ENCODE results near the gene DCLK2.
A peak's percentile ranks its signal among the peaks of the same experiment; 100 is the strongest.

DCLK2 gene

GRCh38 chr4:150119492-150119891, 41.2 kb downstream of the DCLK2 start:
- DNase-seq (ENCODE audit: low read depth): peak; percentile 78

- DNase-seq (ENCODE audit: low read depth): no peak
These were observed 44.8 kb downstream of the DCLK2 start for GRCh38 chr4:150123087-150123486.

- no peak for DNase-seq (ENCODE audit: low read depth)
These were observed 45.8 kb downstream of the DCLK2 start for GRCh38 chr4:150123796-150124677.

GRCh38 chr4:150126201-150126863, 48.1 kb downstream of the DCLK2 start:
- DNase-seq (ENCODE audit: low read depth): peak; percentile 58

GRCh38 chr4:150126864-150127203, 48.6 kb downstream of the DCLK2 start:
- DNase-seq (ENCODE audit: low read depth): peak; percentile 81

- peak; percentile 65 for DNase-seq (ENCODE audit: low read depth)
These were observed 49.5 kb downstream of the DCLK2 start for GRCh38 chr4:150127757-150128156.

GRCh38 chr4:150130933-150131332, 52.7 kb downstream of the DCLK2 start:
- peak; percentile 48 for DNase-seq (ENCODE audit: low read depth)

- DNase-seq (ENCODE audit: low read depth): peak; percentile 47
These were observed 53.5 kb downstream of the DCLK2 start for GRCh38 chr4:150131581-150132228.

GRCh38 chr4:150133605-150134004, 55.4 kb downstream of the DCLK2 start:
- peak; percentile 54 for DNase-seq (ENCODE audit: low read depth)

- peak; percentile 56 for DNase-seq (ENCODE audit: low read depth)
These were observed 57.0 kb downstream of the DCLK2 start for GRCh38 chr4:150135134-150135772.

GRCh38 chr4:150136036-150136435, 57.8 kb downstream of the DCLK2 start:
- DNase-seq (ENCODE audit: low read depth): peak; percentile 85

GRCh38 chr4:150136481-150136880, 58.2 kb downstream of the DCLK2 start:
- peak; percentile 65 for DNase-seq (ENCODE audit: low read depth)

GRCh38 chr4:150139297-150139865, 61.1 kb downstream of the DCLK2 start:
- no peak for DNase-seq (ENCODE audit: low read depth)

- DNase-seq (ENCODE audit: low read depth): peak; percentile 77
These were observed 62.6 kb downstream of the DCLK2 start for GRCh38 chr4:150140774-150141400.

- no peak for DNase-seq (ENCODE audit: low read depth)
These were observed 63.5 kb downstream of the DCLK2 start for GRCh38 chr4:150141756-150142155.

- no peak for DNase-seq (ENCODE audit: low read depth)
These were observed 64.6 kb downstream of the DCLK2 start for GRCh38 chr4:150142831-150143230.

- peak; percentile 55 for DNase-seq (ENCODE audit: low read depth)
These were observed 67.1 kb downstream of the DCLK2 start for GRCh38 chr4:150145090-150145945.

- DNase-seq (ENCODE audit: low read depth): peak; percentile 73
These were observed 67.7 kb downstream of the DCLK2 start for GRCh38 chr4:150145946-150146340.

- DNase-seq (ENCODE audit: low read depth): no peak
These were observed 71.1 kb downstream of the DCLK2 start for GRCh38 chr4:150149381-150149780.

GRCh38 chr4:150150629-150151062, 72.4 kb downstream of the DCLK2 start:
- no peak for DNase-seq (ENCODE audit: low read depth)

GRCh38 chr4:150152766-150153165, 74.5 kb downstream of the DCLK2 start:
- peak; percentile 48 for DNase-seq (ENCODE audit: low read depth)

All from ELR (cell line).